Measurements from ENCODE around the gene WBP2. TPM values are rescaled to one million over a fixed set of nuclear protein-coding genes. Genes with fewer than 3 reads are reported as not detected.
A peak's percentile ranks its signal among the peaks of the same experiment; 100 is the strongest.

Gene WBP2
- total RNA-seq, 2 experiments from 2014 or later = 98.5 to 114 TPM

DNA sequence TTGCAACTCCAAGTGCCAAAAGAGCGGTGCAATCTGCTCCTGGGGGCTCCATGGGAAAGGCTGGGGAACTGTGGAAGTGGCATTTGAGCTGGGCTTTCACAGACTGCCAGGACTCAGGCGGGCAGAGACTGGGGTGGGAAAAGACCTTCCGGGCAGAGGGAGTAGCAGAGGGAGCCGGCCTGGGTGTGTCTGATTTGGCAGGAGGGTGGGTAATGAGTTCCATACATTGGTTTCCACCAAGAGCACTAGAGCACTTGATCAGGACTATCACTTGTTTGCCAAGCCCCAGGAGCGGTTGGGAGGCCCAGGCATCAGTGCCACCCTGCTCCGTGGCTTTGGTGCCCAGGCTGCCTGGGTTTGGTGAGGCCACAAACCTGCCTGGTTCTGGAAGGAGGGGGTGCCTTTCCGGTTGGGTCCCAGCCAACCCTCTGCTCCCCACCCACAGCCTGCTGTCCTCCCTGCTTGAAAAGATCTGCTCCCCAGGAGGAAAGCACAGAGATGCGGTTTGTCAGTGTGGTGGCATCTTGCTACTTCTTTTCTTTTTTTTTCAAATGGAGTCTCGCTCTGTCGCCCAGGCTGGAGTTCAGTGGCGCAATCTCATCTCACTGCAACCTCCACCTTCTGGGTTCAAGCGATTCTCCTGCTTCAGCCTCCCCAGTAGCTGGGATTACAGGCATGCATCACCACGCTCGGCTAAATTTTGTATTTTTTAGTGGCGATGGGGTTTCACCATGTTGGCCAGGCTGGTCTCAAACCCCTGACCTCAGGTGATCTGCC lies 26.7 kb upstream of the WBP2 start:
- intact Hi-C loops (cut with DNase I, micrococcal nuclease) = no loop called here
- Histone ChIP-seq H3K36me3 (ENCODE audit: insufficient read depth, low read length) (no peaks in the 10 kb centered on the region), H3K27me3 (ENCODE audit: control insufficient read depth in 1 of 2, insufficient read depth in 2 of 2, low read length in 2 of 2) (no peaks in the 10 kb centered on the region), H3K27ac (ENCODE audit: low read depth in 1 of 2, low read length in 2 of 2) (no peak overlapping the region), H3K9me3 (ENCODE audit: control insufficient read depth in 1 of 2, insufficient read depth in 1 of 2, low read length in 2 of 2) (no peaks in the 10 kb centered on the region), H3K4me1 (ENCODE audit: insufficient read depth, low read length) (peaks cover 31% of the 10 kb centered on the region), H3K4me3 (ENCODE audit: low read length) (no peak overlapping the region)
- H3K36me3 Mint-ChIP-seq (ENCODE audit: low read depth) = no peaks in the 10 kb centered on the region
- peaks cover 24% of the 10 kb centered on the region for H3K4me1 Mint-ChIP-seq (ENCODE audit: low read depth)
- peak in 3 of 14 experiments; percentile 37 to 63 (median 42) for DNase-seq
- ATAC-seq (ENCODE audit: poor library complexity) = no peak
- peak overlapping the region; percentile 40 for H3K4me3 Mint-ChIP-seq
- CTCF ChIA-PET = interaction anchor here (1.4 kb wide), 1 partner anchor 15 kb away, joined by 3 read pairs; the partner anchor contains the start of gene TRIM65
- H3K27me3 Mint-ChIP-seq = no peaks in the 10 kb centered on the region
- H3K9me3 Mint-ChIP-seq = no peaks in the 10 kb centered on the region
- no peak overlapping the region for H3K27ac Mint-ChIP-seq
- POLR2A ChIA-PET = interaction anchor here (1.3 to 2.6 kb wide), 2 partner anchors 9 to 14 kb away, joined by 3 to 10 read pairs; partner anchors contain the start of gene TRIM65
- TF ChIP-seq, protein P1, sequence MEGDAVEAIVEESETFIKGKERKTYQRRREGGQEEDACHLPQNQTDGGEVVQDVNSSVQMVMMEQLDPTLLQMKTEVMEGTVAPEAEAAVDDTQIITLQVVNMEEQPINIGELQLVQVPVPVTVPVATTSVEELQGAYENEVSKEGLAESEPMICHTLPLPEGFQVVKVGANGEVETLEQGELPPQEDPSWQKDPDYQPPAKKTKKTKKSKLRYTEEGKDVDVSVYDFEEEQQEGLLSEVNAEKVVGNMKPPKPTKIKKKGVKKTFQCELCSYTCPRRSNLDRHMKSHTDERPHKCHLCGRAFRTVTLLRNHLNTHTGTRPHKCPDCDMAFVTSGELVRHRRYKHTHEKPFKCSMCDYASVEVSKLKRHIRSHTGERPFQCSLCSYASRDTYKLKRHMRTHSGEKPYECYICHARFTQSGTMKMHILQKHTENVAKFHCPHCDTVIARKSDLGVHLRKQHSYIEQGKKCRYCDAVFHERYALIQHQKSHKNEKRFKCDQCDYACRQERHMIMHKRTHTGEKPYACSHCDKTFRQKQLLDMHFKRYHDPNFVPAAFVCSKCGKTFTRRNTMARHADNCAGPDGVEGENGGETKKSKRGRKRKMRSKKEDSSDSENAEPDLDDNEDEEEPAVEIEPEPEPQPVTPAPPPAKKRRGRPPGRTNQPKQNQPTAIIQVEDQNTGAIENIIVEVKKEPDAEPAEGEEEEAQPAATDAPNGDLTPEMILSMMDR (IDR thresholded peaks at IDR 0.05) = no peak

GRCh38 chr17:75880266-75880665 lies 25.1 kb upstream of the WBP2 start:
- H3K27ac Mint-ChIP-seq = no peak overlapping the region
- Histone ChIP-seq H3K9me3 (ENCODE audit: control insufficient read depth in 1 of 2, insufficient read depth in 1 of 2, low read length in 2 of 2) (no peaks in the 10 kb centered on the region), H3K36me3 (ENCODE audit: insufficient read depth, low read length) (no peaks in the 10 kb centered on the region), H3K27me3 (ENCODE audit: control insufficient read depth in 1 of 2, insufficient read depth in 2 of 2, low read length in 2 of 2) (no peaks in the 10 kb centered on the region), H3K27ac (ENCODE audit: low read depth in 1 of 2, low read length in 2 of 2) (no peak overlapping the region), H3K4me3 (ENCODE audit: low read length) (no peak overlapping the region), H3K4me1 (ENCODE audit: insufficient read depth, low read length) (peaks cover 47% of the 10 kb centered on the region)
- ChIA-PET POLR2A (interaction anchor here (1.3 to 10.9 kb wide), 3 partner anchors 8 to 25 kb away, joined by 3 to 230 read pairs (median 49); partner anchors contain the start of genes TRIM65 and WBP2), CTCF (interaction anchor here (3.5 to 4.8 kb wide), 2 partner anchors 16 to 19 kb away, joined by 20 to 50 read pairs; partner anchors contain the start of gene TRIM65)
- intact Hi-C loops (cut with DNase I, micrococcal nuclease) = no loop called here
- ATAC-seq (ENCODE audit: poor library complexity) = no peak
- no peak for DNase-seq
- TF ChIP-seq, protein P1 (IDR thresholded peaks at IDR 0.05) = no peak
- peaks cover 40% of the 10 kb centered on the region for H3K4me1 Mint-ChIP-seq (ENCODE audit: low read depth)
- no peaks in the 10 kb centered on the region for H3K27me3 Mint-ChIP-seq
- peak overlapping the region; percentile 62 for H3K4me3 Mint-ChIP-seq
- H3K9me3 Mint-ChIP-seq = no peaks in the 10 kb centered on the region
- peaks cover 5% of the 10 kb centered on the region for H3K36me3 Mint-ChIP-seq (ENCODE audit: low read depth)

DNA sequence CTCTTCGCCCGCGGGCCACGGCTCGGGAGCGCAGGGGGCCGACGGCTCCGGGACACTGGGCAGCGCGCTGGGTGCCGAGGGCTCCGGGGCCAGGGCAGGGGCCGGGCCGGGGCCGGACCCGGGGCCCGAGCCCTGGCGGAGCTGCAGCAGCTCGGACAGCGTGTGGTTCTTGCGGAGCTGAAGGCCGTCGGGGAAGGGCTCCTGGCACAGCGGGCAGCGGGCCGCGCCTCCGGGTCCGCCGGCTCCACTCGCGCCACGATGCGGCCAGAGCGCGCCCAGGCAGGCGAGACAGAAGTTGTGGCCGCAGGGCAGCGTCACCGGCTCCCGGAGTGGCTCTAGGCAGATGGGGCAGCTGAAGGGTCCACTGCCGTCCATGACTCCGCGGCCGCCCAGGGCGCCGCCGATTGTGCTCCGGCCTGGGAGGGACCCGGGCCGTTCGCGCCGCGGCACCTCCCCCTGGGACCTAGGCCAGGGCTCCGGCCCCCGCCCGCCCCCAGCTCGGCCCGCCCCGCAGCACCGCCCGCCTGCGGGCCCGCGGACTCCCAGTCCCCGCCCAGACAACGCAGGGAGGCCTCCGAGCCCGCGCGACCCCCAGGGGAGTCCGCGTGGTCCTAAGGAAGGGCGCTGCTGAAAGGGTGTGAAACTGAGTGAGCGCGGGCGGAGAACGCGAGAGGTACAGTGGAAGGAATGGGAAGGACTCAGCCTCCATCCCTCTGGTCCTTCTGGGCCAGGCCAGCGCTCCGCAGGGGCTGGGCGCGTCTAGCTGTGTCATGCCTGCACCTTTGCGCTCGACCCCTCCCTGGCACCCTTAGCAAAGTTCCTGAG lies 23.3 kb upstream of the WBP2 start, which contains the start of gene TRIM47:
Gene TRIM47 (minus strand): TSS at position 408 of the 825 bp plus-strand sequence. CDS start 33 bp downstream, at position 375.
- Mint-ChIP-seq H3K27ac (peak within 1 kb of the TSS; percentile 91), H3K27me3 (no peaks in the 10 kb centered on the region), H3K4me3 (peak within 1 kb of the TSS; percentile 91), H3K36me3 (ENCODE audit: low read depth) (peaks cover 5% of the 10 kb centered on the region), H3K9me3 (no peaks in the 10 kb centered on the region), H3K4me1 (ENCODE audit: low read depth) (peaks cover 45% of the 10 kb centered on the region)
- Histone ChIP-seq H3K36me3 (ENCODE audit: insufficient read depth, low read length) (peaks cover 6% of the 10 kb centered on the region), H3K4me3 (ENCODE audit: low read length) (peak within 1 kb of the TSS; percentile 60), H3K4me1 (ENCODE audit: insufficient read depth, low read length) (peaks cover 58% of the 10 kb centered on the region), H3K27ac (ENCODE audit: low read depth in 1 of 2, low read length in 2 of 2) (peak within 1 kb of the TSS; percentile 15 to 66), H3K27me3 (ENCODE audit: control insufficient read depth in 1 of 2, insufficient read depth in 2 of 2, low read length in 2 of 2) (no peaks in the 10 kb centered on the region), H3K9me3 (ENCODE audit: control insufficient read depth in 1 of 2, insufficient read depth in 1 of 2, low read length in 2 of 2) (no peaks in the 10 kb centered on the region)
- ATAC-seq (ENCODE audit: poor library complexity) (no peak), DNase-seq (peak in 2 of 14 experiments; percentile 41 to 51)
- TF ChIP-seq, protein P1 (IDR thresholded peaks at IDR 0.05) = no peak
- POLR2A ChIA-PET = interaction anchor here (0.6 to 10.9 kb wide), 16 partner anchors 14 to 606 kb away, joined by 3 to 230 read pairs (median 4); partner anchors contain the start of genes MRPL38, TRIM65, UNK and WBP2
- CTCF ChIA-PET = interaction anchor here (0.9 to 4.8 kb wide), 13 partner anchors 11 to 125 kb away, joined by 3 to 50 read pairs (median 6); partner anchors contain the start of genes GALK1, TRIM65 and WBP2
- intact Hi-C loops (cut with DNase I, micrococcal nuclease) = loop anchor here (1.0 to 5.0 kb wide), 2 partner anchors 18 to 36 kb away; partner anchors contain the start of genes TRIM65 (in 1 of the 2) and UNC13D (in 1 of the 2)

All from CD4-positive, alpha-beta T cell (primary cell).